Hair follicle dermal papilla cell (primary cell): Measurements from ENCODE around the gene GUSB. TPM values are rescaled to one million over a fixed set of nuclear protein-coding genes. Genes with fewer than 3 reads are reported as not detected.

Experiments
- small RNA-seq: library from RNA; depleted of rRNA; stranded (forward); fragments of <200 nt; gene quantifications from one replicate; pipeline ENCODE3, GENCODE V24; 2012
- total RNA-seq: library from RNA; depleted of rRNA; stranded (reverse); fragments of >200 nt; gene quantifications from 2 replicates; pipeline ENCODE4 v1.2.3, GENCODE V29; 2012

Gene GUSB
- 18.7 and 22.9 TPM in 2 replicates for total RNA-seq

DNA sequence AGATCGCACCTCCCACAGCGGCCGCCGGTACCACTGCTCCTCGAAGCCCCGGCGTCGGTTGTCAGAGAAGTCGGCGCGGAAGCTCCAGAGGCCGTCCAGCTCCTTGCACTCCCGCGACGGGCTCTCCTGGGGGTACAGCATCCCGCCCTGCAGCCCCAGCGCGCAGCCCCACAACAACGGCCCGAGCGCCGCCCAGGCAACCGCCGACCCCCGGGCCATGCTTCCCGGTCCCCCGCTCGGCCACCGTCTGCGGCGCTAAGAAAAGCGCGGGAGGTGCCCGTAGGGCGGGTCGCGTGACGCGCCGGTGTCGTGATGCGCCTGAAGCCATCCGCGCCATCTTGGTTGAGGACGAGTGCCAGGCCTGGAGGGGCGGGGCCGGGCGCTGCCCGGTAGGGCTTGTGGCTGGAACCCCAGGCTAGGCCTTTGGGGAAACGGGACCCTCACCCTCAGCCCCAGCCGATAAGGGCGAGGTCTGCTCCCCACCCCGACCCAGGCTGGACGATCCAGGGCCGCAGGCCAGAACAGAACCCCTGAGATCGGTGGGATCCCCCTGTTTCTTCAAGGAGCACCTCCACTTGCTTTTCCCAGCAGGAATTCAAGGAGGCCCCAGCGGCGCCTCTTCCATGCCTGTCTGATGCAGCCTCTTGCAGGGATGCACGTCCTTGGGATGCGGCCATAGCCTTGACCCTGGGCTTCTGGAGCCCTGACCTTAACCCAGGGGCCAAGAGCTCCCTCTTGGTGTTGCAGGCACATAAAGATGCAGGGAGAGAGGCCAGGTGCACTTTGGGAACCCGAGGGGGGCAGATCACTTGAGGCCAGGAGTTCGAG lies at the start of gene GUSB:
Gene GUSB (minus strand): TSS at position 249 of the 828 bp plus-strand sequence. CDS start 30 bp downstream, at position 219.

Small RNAs within 50 kb of the gene (small RNA-seq; reads per million reads assigned to genes)
- not detected for gene AC073261.1

Other genes starting within 250 kb of the GUSB start
- gene VKORC1L1, start 109.1 kb downstream of the GUSB start, total RNA-seq = 15.2 and 16.2 TPM in 2 replicates
- 68.2 and 82.3 TPM in 2 replicates for gene ASL, start 93.6 kb upstream of the GUSB start, total RNA-seq
- 37.3 and 39.5 TPM in 2 replicates for gene CRCP, start 132.6 kb upstream of the GUSB start, total RNA-seq
- gene TPST1, start 223.1 kb upstream of the GUSB start, total RNA-seq = 109 and 125 TPM in 2 replicates